ENCODE measurements around the gene ONECUT1.

Gene ONECUT1

DNA sequence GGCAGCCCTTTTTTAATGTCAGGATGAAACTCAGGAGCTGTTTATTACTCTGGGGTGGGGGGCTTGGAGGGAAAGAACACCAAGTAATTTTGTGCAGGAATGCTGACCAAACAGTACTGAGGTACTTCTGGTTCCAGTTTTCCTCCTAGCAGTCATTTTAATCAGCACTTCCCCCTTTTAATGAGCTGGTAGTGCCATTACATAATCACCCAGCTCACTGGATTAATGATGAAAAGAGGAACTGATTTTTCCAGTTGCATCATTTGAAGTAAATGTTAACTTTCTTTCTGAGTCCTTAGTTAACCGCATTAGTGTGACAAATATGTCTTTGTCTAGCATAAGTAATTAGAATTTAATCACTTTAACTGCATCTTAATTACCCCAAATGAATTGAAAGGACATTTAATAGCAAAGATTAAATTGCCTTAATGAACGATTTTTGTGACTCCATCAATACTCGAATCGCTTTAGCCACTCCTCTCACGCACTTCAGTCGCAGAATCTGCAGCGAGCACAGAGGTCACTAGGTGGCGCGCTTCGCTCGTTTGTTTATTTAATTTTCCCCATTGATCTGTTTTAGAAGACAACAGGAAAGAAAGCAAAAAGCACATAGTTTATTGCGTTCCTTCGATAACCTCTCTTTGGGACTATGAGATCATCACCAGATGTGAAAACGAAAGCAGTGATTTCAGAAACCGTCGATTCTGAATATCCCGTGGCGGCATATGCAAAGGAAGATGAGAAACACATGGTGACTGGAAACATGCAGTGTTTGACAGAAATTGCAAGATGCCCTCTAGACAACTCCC lies 9.8 kb downstream of the ONECUT1 start:
- peak in 4 of 5 experiments; percentile 23 to 68 (median 52) for DNase-seq

DNA sequence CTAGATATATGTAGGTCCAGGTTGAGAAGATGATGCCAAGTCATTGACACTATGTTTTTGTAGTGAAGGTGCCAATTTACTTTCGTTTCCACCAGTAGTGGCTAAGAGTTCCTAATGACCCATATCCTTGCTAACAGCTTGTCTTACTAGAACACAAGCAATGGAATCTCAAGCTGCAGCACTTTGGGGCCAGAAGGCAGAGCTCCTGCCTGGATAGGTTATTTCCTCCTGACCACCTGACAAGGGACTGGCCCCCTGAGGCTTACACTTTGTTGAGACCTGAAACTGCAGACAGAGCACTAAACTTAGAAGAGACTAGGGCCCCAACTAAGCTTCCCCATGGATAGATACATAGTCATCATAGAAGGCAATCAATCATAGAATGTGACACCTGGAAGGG lies 11.7 kb downstream of the ONECUT1 start:
- DNase-seq: no peak

DNA sequence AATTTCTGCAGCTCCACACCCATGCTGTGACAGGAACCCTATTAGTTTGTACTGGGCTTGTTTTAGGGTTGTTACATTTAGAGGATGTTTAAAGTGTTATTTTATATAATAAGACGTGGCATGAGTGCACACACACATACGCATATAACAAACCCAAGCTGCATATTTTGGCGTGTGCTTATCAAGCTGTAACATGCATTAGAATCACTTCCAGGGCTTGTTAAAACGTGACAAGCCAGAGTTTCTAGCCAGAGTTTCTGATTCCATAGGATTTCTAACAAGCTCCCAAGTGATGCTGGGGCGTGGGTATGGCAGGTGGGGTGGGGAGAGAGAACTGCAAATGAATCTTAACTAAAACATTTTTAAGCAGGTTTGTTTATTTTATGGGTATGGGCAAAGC lies 17.4 kb downstream of the ONECUT1 start:
- no peak for DNase-seq

DNA sequence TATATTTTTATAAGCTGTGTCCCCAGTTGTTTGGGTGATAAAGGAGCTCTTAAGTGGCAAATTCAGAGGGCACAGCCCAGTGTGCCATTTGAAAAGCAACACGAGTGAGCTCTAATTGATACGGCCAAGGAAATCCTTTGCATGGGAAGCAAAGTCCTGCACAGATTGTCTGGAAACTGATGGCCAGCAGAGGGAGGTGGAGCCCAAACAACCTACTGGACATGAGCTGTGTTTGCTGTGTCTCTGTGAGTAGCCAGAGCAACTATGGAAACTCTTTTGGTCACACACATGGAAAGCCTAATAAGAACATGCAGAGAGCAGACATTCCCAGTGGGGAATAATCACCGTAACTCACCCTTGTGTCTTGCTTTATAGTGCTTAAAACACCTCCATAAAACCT lies 24.4 kb downstream of the ONECUT1 start:
- no peak for DNase-seq

DNA sequence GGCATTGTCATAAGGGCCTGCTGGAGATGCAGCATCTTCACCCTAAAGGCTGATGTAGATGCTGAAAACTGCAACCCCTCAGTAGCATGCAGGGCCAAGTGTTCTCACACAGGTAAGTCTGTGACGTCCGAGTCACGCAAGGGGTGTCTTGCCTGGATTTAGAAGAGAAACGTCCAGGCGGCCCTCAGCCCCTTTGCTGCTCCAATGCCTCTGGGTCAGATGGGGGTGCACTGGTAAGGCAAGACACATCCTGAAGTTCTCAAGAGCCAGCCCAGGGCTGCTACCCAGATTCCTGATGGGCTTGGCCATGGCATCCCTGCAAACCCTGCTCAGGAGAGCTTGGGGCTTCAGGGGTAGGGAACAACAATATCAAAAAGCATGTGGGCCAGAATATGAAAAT lies 25.4 kb downstream of the ONECUT1 start:
- no peak for DNase-seq

DNA sequence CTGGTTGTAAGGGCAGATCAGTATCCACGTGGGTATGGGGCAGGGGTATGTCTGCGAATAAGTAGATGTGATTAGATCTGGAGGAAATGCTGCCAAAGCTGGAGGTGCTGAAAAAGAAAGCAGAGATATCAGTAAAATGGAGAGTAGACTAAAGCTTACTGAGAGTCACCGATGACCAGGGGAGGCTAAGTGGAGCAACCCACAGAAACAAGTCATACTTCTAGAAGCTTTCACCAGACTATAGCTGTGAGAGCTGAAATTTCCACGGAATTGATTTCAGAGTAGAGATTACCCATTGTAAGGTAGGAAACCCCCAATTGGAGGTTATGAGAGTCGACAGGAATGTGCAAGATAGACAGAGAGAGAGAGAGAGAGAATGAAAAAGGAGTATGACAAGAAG lies 27.5 kb downstream of the ONECUT1 start:
- no peak for DNase-seq

DNA sequence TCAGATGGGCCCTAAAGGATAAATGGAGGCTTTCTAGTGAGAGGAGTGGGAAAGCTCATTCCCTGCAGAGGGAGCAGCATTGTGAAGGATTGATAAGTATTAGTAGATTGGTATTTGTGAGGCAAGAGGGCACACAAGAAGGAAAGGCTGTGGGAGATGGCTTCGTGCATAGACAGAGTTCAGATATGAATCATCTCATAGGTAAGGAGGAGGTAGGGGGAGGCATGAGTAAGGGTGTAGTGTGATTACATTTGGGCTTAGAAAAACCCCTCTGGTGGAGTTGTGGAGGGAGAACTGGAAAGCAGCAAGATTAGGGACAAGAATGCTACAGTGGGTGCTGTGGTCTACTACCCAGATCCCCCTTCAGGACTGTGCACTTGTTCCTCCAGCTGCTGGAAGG lies 29.6 kb downstream of the ONECUT1 start:
- peak in 1 of 5 experiments; percentile 39 for DNase-seq

DNA sequence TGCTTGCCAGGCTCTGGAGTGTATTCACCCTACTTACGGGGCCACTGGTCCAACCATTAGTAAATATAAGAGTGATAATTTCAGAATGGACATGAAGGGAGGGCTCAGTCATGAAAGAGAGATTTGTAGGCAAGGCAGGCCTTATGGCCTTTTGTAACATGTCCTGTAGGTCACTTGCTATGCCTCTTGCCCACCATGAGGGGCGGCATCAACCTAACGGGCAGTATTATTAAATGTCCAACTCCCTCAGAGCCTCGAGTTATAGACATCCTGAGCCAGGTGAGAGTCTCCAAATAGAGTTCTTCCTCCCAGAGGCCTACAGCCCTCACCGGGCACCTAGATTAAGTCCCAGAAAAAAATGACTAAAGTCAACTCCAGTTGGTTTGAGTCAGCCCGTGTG lies 30.2 kb downstream of the ONECUT1 start:
- no peak for DNase-seq

DNA sequence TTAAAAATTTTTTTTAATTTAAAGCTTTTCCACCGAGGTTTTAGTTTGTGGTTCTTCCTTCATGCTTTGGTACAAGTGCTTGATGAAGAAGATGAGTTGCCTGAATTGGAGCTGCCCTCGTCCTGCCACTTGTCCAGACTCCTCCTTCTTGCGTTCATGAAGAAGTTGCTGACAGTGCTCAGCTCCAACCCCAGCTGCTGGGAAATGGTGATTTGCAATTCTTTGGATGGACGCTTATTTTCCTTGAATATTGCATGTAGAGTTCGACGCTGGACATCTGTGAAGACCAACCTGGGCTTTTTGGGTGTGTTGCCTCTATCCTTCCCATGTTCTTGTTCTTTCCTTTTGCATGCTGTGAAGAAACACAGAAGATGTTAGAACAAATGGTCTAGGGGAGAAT lies 32.6 kb downstream of the ONECUT1 start:
- DNase-seq: no peak

DNA sequence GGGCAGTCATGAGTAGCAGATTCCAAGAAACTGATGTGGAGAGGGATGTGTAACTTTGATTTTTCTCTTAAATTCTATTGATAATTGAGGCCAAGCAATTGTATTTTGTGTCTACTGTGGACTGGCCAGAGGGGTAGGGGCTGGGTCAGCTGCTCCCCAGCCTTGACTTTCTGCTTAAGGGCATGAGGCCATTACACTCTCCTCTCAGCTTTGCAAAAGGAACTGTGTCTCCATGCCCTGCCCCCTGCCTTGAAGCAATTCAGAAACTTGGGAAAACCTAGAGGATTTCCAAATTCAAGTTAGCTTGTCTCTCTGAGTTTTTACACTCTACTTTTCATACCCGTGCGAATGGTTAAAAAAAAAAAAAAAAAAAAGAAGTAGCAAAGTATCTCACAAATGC lies 38.6 kb downstream of the ONECUT1 start:
- no peak for DNase-seq

DNA sequence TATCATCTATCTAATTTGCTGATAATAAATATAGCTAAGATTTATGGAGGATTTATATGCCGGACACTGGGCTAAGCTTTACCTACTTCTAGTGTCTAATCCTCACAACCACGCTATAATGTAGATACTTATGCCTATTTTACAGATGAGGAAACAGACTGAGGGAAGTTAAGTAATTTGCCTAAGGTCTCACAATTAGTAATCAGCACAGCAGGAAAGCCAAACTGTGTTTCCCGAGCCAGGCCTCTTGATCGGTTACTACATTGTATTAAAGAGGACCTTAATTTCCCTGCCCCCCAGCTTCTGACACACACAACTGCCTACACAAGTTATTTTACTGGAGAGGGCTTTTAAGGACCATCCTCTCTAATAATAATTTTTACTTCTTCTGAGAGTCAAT lies 40.9 kb downstream of the ONECUT1 start:
- no peak for DNase-seq

DNA sequence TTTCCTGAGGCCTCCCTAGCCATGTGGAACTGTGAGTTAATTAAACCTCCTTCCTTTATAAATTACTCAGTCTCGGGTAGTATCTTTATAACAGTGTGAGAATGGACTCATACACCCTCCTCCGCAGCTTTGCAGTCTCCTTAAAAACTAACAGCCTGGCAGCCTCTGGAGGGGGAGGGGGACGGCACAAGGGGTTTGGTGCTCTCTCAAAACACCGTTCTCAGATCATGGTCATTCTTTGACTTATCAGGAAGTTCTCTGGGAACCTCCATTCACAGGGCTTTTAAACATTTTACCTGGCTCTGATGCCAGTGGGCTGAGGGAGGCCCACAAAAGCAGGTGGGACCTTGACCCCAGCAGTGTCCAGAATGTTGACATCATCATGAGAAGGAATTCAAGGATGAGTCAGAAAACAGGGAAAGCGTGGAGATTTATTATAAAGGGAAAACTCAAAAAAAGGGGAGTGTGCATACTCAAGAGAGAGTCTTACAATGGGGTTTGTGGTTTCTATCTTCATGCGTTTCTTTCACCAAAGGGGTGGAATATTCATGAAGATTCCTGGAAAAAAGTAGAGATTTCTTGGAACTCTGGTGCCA lies 43.9 kb downstream of the ONECUT1 start:
- no peak for DNase-seq

DNA sequence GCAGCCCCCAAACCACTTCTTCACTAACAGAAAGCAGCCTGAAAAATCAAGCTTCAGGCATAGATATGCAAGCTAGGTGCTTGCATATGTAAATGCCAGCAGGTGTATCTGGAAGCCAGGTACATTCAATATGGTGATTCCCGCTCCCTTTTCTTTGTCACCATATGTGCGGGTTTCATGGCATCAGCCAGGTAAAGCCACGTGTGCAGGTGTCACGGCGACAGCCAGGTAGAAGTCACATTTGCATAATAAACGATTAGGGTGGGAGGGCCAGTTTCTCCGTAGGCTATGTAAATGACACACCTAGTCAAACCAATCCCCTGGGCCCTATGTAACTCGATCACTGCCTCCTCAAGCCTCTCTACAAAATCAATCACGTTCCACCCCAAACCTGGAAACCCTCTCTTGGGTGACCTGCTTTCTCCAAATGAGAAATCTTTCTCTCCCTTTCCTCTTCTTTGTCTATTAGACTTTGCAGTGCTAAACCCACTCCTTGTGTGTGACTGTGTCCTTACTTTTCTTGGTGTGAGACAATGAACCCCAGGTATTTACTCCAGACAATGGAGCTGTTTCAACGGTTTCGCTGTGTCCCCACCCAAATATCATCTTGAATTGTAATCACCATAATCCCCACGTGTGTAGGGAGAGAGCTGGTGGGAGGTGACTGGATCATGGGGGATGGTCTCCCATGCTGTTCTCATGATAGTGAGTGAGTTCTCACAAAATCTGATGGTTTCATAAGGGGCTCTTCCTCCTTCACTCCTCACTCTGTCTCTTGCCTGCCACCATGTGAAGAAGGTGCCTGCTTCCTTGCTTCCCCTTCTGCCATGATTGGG lies 44.6 kb downstream of the ONECUT1 start:
- DNase-seq: no peak

DNA sequence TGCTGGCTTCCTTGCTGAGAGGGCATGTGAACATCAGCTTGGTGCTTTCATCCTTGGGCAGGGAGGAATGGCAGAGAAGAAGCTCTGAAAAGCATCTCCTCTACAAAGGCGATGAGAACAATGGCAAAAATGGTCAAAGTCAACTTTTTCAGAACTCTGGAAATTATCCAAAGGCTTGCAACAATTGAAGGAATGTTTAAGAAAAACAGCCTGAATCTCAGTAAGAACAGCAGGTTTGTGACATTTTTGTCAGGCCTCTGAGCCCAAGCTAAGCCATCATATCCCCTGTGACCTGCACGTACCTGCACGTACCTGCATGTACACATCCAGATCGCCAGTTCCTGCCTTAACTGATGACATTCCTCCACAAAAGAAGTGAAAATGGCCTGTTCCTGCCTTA lies 51.8 kb downstream of the ONECUT1 start:
- no peak for DNase-seq

DNA sequence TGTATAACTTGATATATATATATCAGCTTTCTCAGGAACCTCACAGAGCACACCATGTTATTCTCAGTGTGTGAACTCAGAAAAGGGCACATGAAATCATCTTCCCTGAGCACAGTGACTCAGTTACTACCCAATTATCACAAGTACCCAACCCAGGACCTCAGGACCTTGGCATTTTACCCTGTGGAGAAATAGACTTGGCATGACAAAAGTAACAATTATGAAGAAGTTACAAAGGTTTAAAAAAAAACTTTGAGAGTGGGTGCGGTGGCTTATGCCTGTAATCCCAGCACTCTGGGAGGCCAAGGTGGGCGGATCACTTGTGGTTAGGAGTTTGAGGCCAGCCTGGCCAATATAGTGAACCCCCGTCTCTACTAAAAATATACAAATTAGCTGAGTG lies 52.4 kb downstream of the ONECUT1 start:
- DNase-seq: no peak

DNA sequence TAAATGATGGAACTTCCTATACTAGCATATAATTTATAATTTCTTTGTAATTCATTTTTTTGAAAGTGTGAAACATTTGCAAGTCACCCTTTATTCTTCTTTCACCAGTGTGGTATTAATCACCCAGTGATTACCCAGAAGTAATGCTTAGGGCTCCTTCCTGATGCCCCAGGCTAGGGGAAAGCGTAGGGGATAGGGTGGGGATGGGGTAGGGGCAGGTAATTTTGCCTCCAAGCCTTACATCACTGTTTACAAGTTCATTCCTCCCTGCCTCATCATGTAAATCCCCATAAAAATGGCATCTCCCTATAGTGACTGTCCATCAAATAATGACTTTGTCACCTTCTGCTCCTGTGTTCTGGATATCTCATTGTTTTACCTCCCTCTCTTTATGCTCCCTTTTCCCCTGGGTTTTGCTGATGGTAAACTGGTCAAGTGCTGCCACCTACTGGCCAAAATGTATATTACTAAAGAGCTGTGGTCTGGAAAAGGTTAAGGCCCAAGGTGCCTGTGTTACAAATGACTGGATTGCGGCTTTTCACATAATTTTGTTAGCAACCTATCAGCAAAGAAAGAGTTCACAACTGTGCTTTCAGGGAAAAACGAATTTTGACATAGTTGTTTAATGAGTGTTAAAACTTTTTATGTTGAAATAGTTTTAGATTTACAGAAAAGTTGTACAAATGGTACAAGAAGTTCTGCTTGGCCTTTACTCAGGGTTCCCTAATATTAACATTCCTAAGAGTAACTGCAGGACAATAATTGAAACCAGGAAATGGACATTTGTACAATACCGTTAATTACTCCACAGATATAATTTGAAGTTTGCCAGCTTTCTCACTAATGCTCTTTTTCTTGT lies 54.7 kb downstream of the ONECUT1 start:
- DNase-seq: peak in 4 of 5 experiments; percentile 40 to 76 (median 52)

DNA sequence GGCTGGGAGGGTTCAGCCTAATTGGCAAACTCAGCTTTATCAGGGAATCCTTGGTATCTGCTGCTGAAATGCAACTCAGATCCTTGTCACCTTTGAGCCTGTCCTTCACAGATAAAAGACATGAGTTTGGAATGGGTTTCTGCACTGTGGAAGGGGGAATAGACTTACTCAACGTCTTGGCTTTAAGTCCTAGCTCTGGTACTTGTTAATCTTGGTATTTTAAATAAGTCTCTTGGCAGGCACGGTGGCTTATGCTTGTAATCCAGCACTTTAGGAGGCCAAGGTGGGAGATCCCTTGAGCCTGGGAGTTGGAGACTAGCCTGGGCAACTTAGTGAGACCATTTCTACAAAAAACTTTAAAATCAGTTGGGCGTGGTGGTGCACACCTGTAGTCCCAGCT lies 55.8 kb downstream of the ONECUT1 start:
- no peak for DNase-seq

DNA sequence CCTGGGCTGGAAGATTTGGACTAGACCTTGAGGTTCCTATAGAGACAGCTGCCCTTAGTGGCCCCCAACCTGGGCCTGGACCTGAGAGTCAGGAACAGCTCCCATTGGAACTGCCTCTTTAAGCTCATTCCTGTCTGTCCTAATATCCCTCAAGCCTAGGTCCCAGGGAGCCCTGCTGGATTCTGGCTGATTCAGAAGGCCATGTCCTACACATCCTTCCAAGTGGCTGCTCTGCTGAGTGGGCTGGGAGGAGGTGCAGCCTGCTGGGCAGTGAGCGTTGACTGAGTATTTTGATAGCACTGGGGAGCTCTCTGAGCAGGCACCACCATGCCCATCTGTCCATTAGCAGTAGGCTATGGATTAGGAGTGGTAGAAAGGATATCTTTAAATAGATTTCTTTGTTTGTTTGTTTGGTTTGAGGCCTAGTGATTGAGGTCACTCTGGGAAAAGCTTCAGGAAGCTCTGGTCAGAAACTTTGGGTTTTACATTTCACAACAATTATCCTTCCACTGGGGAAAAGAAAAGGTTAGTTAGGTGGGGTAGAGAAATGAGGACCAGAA lies 56.4 kb downstream of the ONECUT1 start:
- DNase-seq: no peak

DNA sequence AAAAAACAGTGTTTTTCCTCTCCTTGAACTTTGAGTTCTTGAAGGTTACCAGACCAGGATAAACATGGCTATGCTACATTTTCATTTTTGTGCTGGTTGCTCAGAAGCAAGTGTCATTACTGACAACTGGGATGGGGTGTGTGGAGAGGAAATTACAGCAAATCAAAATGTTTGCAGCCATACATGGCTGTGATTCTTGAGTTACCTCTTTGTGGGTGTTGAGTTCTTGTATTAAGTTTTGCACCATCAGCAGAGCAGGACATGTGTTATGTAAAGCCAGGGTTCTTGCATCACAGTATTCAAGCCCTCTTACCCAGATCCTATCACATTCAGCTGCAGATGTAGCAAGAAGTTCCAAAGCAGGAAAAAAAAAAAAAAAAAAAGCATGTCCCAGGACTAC lies 57.0 kb downstream of the ONECUT1 start:
- peak in 1 of 5 experiments; percentile 18 for DNase-seq

DNA sequence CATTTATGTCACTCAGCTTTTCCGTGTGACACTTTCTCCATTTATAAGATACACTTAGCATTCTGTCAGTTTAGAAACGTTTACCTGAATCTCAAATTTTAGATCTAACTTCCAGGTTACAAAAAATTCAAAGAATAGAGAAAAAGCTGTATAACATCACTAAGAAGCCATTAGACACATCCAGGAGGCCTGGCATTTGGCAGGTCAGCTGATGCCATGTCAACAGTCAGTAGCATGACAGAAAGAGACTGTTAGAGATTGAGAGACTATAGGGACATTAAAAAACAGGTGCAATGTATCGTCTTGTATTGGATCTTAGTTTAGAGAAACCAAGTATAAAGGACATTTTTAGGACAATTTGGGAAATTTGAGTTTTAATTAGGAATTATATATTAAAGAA lies 57.6 kb downstream of the ONECUT1 start:
- no peak for DNase-seq

DNA sequence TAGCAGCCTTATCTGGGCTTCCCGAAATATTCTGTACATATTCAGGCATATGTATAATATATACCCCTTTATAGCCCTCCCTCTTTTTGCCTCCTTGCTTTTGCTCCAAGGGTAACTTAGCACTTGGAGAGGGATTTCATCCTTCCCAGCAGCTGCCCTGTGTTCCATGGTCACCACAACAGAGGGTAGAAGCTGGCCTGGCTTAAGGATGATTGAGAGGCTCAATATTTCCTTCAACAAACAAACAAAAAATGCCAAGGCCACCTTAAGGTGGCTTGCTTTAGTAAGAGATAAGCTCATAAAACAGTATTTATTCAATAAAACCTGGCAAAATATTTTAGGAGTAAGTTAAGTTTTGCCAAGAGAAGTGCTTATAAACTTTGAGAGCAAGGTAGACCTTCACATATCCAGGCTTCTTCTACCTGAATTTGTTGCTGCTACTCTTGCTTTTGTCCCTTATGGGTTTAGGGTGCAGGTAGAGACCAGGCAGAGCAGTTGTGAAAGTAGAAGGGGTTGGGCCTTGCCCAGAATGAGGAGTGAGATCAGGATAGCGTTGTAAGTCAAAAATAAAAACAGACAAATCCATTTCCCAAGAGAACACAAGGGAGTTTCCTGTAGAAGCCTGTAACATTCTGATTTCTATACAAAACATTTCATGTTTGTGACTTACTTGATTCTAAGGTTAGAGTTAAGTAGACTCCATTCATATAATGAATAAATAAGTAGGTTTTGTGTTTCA lies 58.2 kb downstream of the ONECUT1 start:
- no peak for DNase-seq

DNA sequence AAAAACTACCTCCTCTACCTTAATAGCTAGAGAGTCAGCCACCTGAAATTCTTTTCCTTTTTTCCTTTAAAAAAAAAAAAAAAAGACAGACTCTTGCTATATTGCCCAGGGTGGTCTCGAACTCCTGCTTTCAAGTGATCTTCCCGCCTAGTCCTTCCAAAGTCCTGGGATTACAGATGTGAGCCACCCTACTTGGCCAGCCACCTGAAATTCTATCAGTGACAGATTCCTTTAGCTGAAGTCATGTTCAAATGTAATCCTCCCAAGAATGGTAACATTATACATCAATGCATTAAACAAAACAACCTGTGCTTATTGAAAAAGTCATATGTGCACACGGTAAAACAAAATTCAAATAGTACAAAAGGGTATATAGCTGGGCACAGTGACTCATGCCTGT lies 59.1 kb downstream of the ONECUT1 start:
- DNase-seq: no peak

Measured in T-helper 2 cell (primary cell).